HG03469 (cell line): ENCODE measurements around the gene CISD2.
"Not testable (repeated sequence)": the region's sequence is repeated elsewhere in the genome, so short reads cannot be mapped to it uniquely, and the experiment has no call there.

Experiments
- ATAC-seq: cut with Tn5 transposase; IDR thresholded peaks from one replicate; pipeline ENCODE4 v1.9.1; 2021; ENCODE audit warnings: mild to moderate bottlenecking, moderate library complexity, moderate number of reproducible peaks; ENCODE audit not compliant: unreplicated experiment

CISD2 gene

DNA sequence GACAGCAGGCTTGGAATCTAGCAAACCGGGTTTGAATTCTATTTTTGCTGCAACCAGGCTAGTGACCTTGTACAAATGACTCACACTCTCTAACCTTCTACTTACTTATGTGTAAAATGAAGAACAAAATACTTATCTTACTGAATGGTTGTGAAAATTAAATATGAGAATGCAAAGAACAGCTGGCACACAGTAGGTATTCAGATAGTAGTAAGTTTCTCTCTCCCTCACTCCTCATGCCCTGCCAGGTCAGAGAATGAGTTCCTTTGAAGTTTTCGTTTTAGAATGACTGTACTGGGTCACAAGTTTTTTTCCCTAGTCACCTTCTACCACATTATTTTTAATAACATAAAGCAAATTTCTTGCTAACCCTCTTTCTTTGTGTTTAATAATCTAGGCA is 33.0 kb downstream of the CISD2 start:
- no peak for ATAC-seq

DNA sequence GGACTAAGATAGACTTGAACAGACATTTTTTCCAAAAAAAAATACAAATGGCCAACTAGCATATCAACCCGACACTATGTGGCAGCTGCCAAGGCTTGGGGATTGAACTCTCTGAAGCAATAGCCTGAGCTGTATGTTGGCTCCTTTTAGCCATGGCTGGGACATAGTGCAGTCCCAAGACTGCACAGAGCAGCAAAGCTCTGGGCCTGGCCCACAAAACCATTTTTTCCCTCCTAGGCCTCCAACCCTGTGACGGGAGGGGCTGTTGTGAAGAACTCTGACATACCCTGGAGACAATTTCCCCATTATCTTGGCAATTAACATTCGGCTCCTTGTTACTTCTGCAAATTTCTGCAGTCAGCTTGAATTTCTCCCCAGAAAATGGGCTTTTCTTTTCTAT is 50.1 kb downstream of the CISD2 start:
- ATAC-seq = no peak

DNA sequence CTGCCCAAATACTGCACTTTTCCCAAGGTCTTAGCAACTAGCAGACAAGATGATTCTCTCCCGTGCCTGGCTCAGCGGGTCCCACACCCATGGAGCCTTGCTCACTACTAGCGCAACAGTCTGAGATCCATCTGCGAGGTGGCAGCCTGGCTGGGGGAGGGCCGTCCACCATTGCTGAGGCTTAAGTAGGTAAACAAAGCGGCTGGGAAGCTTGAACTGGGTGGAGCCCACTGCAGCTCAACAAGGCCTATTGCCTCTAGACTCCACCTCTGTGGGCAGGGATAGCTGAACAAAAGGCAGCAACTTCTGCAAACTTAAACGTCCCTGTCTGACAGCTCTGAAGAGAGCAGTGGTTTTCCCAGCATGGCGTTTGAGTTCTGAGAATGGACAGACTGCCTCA is 50.9 kb downstream of the CISD2 start:
- ATAC-seq = not testable (repeated sequence)

DNA sequence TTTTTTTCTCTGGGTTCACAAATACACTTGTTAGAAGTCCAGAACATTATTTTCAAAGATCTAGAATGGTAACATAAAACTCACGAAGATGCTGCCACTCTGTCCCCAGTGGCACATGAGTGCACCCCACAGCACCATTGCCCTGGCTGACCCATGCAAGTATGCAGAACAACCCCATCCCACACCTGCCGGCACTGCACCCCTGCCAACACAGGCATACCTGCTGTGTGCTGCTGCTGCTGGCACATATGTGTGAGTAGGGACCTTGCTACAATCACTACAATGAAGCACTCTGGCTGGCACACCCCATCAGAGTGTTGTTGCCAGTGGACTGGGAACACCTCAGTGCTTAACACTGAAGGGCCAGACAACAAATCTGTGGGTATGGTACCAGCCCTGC is 66.9 kb downstream of the CISD2 start:
- ATAC-seq = no peak

DNA sequence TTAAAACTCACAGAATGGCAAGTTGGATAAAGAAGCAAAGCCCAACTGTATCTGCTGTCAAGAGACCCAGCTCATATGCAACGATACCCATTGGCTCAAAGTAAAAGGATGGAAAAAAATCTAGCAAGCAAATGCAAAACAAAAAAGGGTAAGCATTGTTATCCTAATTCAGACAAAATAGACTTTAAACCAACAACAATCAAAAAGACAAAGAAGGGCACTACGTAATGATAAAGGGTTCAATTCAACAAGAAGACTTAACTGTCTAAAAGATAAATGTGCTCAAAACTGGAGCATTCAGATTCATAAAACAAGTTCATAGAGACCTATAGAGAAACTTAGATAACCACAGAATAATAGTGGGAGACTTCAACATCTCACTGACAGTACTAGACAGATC is 69.3 kb downstream of the CISD2 start:
- ATAC-seq = not testable (repeated sequence)
